GM18508 (cell line): ENCODE measurements around the gene RHOH.
A peak's percentile ranks its signal among the peaks of the same experiment; 100 is the strongest.

Experiments used
- ATAC-seq: cut with Tn5 transposase; IDR thresholded peaks from one replicate; pipeline ENCODE4 v1.9.1; 2021; ENCODE audit warnings: moderate number of reproducible peaks; ENCODE audit not compliant: insufficient read depth, unreplicated experiment

The RHOH gene

DNA sequence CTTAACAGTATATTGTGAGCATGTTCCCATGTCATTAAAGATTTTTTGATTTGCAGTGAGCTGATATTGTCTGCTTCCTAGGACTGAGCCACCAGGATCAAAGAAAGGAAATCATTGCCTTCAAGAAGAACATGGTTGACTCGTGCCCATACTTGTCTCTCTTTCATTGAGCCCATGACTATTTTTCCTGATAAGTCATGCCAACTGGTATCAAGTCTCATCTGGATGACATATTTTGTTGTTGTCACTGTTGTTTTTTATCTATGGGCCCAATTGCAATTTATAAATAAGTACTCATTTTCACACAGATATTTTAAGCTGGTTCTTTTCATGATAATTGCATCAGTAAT is 10.2 kb upstream of the RHOH start:
- no peak for ATAC-seq

DNA sequence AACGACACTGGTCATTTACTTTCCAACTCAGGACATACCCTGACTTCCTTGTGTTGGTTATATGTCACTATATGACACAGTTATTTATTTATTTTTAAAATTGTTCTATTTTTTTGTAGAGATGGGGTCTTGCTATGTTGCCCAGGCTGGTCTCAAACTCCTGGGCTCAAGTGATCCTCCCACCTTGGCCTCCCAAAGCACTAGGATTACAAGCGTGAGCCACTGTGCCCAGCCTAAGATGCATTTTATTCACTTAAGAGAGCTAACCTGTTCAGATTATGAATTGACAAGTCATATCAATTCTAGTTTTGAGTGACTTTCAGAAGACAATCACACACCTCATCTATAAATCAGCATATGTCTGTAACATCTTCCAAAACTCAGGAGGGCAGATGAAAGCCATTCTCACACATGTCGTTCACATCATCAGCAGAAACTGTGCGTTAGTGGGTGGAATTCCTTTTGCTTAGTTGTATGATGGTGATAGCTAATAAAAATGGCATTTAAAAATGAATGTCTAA is 9.4 kb upstream of the RHOH start:
- ATAC-seq = no peak

DNA sequence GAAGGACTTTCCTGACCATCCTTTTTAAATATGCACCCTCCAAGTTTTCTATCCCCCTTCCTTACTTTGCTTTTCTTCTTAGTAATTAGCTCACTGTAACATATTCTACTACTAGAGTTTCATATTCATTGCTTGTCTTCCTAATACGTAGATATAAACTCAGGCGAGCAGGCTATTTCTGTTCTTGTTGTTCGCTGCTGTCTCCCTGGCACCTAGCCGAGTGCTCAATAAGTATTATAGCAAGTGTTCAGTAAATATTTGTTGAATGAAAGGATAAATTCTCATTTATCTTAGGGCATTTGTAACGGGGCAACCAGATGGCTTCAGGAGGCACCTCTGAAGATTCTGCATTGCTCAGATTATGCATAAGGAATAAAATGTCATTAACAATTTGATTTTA is 6.8 kb upstream of the RHOH start:
- ATAC-seq = no peak

DNA sequence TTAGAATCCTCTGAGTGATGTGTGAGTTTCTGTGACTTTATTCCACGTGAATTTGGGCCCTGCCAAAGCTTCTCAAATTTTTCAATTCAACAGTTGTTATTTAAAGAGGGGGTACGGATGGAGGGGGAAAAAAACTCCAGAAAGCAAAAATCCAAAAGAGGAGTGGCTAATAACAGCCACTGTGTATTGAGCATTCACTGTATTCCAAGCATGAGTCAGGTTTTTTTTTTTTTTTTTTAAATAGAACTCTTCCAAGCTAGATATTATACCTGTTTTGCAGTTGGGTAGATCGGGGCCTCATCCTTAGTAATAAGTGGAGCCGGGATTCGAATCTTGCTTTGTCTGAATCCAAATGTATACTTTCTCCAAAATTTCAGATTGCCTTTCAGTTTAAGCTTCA is 6.4 kb upstream of the RHOH start:
- no peak for ATAC-seq

DNA sequence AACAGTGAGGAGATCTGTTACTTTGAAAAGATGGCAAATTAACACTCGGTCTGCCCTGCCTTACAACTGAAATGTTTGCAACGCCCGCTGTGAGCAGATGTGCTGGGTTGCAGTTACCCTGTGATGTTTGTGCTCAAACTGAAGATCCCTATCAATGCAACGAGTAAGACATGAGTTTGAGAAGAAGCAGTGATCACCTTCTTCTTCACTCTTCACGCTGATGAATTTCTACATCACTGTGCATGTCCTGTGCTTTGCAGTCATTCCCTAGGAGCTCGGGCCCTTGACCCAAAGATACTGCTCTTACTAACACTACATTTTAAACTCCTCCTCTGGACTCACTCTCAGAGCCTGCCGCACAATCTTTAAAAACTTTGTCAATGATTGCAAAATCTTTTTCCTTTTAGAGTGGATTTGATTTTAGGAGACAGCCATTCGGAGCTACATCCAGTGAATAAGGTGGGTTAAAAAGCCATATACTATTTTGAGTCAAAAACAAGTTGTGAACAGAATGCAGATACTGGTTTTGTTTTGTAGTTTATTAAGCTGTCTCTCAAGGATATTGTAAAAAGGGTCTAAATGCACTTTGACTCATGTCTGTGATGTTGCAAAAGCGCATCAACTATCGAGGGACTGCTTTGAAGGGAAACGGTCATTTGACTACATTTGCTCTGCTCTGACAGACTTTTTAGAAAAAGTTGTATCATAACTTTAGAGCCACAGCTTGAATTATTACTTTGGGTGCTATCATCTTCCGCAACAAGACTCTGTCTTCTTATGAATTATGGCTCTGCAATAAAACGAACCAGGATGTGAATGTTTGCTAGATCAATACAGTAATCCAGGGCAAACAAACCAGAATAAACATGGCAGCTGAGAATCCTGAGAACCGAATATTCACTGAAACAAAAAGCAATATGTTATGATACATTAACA is 5.7 kb upstream of the RHOH start:
- no peak for ATAC-seq

- no peak for ATAC-seq
Observed at GRCh38 chr4:40192114-40193015, 4.5 kb upstream of the RHOH start.

DNA sequence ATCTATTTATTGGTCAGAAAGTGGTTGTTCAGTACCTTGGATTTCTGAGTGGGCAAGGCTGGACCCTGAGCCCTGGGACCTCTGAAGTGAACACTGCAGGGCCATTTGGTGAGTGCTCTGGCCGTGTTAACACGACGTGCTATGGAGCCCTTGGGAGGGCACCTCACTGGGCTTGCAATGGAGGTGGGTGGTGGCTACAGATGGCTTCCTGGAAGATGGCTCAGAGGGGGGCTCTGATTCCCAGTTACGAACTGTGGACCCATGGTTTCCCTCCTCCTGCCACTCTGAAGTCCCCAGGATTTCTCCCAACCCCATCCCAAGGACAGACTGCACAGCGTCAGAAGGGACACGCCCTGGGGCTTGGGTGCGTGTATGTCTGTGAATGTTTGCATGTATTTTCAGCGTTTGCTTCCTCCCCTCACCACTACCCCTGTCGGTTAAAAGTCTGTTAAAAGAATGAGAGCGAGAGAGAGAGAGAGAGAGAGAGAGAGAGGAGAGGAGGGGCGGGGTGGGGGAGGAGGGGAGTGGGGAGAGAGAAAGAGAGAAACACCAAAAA is 3.7 kb upstream of the RHOH start:
- ATAC-seq = no peak

GRCh38 chr4:40193578-40193977 is 3.3 kb upstream of the RHOH start:
- ATAC-seq = no peak

DNA sequence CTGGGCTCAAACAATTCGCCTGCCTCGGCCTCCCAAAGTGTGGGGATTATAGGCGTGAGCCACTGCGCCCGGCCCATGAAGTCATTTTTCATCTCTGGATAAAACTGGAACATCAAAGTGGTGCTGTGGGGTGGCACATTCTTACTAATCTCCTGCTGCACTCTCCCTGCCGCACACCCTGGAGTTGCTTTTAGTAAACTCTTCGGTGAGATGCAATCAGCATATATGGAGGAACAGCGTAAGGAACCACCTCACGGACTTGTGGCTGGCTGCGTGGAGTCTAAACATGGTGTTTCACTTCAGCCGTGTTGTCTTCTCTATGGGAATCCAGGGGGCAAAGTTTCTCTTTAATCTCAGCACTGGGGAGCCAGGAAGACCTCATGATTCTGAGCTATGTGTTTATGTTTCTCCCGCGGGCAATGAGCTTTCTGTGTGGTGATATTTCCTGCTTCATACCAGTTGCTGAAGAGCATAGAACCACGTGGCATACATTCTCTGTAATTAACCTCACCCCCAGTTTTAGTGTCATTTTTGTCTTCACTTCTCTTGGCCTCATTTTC is 2.1 kb upstream of the RHOH start:
- no peak for ATAC-seq

DNA sequence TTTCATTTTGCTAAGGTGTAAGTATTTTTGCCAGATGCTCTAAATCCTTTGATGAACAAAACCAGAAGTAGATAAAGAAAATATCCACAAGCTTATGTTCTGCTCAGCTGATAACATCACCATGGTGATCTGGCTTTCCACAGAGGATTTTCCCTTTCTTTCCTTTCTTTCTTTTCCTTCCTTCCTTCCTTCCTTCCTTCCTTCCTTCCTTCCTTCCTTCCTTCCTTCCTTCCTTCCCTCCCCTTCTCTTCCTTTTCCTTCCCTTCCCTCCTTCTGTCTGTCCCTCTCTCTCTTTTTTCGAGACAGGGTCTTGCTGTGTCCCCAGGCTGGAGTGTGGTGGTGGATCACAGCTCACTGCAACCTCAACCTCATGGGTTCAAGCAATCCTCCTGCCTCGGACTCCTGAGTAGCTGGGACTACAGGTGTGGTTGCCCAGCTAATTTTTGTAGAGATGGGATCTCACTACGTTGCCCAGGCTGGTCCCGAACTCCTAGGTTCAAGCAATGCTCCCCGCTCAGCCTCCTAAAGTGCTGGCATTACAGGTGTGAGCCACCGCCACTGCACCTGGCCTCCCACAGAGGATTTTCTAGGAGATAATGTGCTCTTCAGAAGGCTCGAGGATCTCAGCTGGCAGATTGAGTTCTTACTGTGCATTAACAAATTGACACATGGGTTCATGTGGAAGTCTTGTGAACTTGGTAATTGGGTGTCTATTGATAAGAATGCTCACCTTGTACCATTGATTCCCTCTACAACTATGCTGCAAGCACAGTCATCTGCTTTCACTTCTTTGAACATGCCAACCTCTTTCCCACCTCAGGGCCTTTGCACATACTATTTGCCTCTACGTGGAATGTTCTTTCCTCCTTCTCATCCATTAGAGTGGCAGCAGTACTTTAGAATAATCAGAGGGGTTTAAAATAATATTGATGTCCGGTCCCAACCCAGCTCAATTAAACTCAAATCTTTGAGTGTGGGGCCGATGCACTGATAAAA is 1.4 kb upstream of the RHOH start:
- no peak for ATAC-seq

DNA sequence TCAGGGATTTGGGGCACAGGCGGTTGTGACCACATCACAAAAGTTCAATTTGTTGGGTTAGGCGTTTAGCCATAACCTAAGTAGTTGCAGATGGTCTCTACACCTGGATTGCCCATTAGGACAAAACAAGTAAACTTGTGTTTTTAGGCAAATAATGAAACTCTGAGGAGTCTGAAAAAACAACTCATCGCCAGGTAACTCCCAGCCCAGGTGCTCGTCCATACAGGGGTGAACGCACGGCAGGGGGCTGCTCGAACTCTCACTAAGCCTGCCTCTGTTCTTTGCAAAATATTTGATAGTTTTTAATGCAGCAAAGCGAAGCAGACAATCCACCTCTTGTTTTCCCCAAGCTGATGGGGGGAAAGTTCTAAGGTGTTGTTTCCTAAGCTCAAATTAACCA is 559 bp upstream of the RHOH start:
- no peak for ATAC-seq

GRCh38 chr4:40197879-40198689 is 1.3 kb downstream of the RHOH start:
- no peak for ATAC-seq

- no peak for ATAC-seq
Observed at GRCh38 chr4:40199179-40199670, 2.4 kb downstream of the RHOH start.

- ATAC-seq = peak; percentile 35
Observed at GRCh38 chr4:40199999-40200874, 3.4 kb downstream of the RHOH start.

GRCh38 chr4:40200875-40201801 is 4.3 kb downstream of the RHOH start:
- no peak for ATAC-seq

- no peak for ATAC-seq
Observed at GRCh38 chr4:40201898-40202297, 5.1 kb downstream of the RHOH start.
